ENCODE results near the gene PRM2. TPM values are rescaled to one million over a fixed set of nuclear protein-coding genes. Genes with fewer than 3 reads are reported as not detected.

The PRM2 gene
- total RNA-seq, 1 donor from 2014 or later, result not detected

- no peaks in the 10 kb centered on the region for H3K27me3 ChIP-seq
- H3K36me3 ChIP-seq, result no peaks in the 10 kb centered on the region
- no peak for DNase-seq (ENCODE audit: extremely low spot score in 2 of 2)
- intact Hi-C loops (cut with DNase I), result no loop called here
- no peaks in the 10 kb centered on the region for H3K4me1 ChIP-seq
- H3K27ac ChIP-seq, result no peak overlapping the region
- TF ChIP-seq POLR2A (IDR thresholded peaks at IDR 0.05), result no peak
- H3K9me3 ChIP-seq, result no peaks in the 10 kb centered on the region
- H3K4me3 ChIP-seq, result no peak overlapping the region
These were observed 11.2 kb downstream of the PRM2 start for GRCh38 chr16:11265124-11265523.

- Histone ChIP-seq H3K9me3 (no peaks in the 10 kb centered on the region), H3K27me3 (no peaks in the 10 kb centered on the region), H3K36me3 (no peaks in the 10 kb centered on the region), H3K27ac (no peak overlapping the region), H3K4me3 (no peak overlapping the region), H3K4me1 (peaks cover 6% of the 10 kb centered on the region)
- DNase-seq (ENCODE audit: extremely low spot score in 2 of 2), result no peak
- TF ChIP-seq CTCF (IDR thresholded peaks at IDR 0.05) (no peak), POLR2AphosphoS5 (IDR thresholded peaks at IDR 0.05; ENCODE audit: insufficient read depth in 1 of 2, low read depth in 1 of 2) (no peak), POLR2A (IDR thresholded peaks at IDR 0.05) (no peak)
- intact Hi-C loops (cut with DNase I), result no loop called here
These were observed 12.0 kb downstream of the PRM2 start for GRCh38 chr16:11264155-11264832.

- Histone ChIP-seq H3K36me3 (no peaks in the 10 kb centered on the region), H3K4me3 (no peak overlapping the region), H3K4me1 (peaks cover 12% of the 10 kb centered on the region), H3K27ac (no peak overlapping the region), H3K27me3 (no peaks in the 10 kb centered on the region), H3K9me3 (no peaks in the 10 kb centered on the region)
- no peak for DNase-seq (ENCODE audit: extremely low spot score in 2 of 2)
- TF ChIP-seq POLR2A (IDR thresholded peaks at IDR 0.05) (no peak), CTCF (IDR thresholded peaks at IDR 0.05) (no peak), POLR2AphosphoS5 (IDR thresholded peaks at IDR 0.05; ENCODE audit: insufficient read depth in 1 of 2, low read depth in 1 of 2) (no peak)
- intact Hi-C loops (cut with DNase I), result no loop called here
These were observed 12.5 kb downstream of the PRM2 start for GRCh38 chr16:11263737-11264136.

GRCh38 chr16:11262915-11263314, 13.4 kb downstream of the PRM2 start:
- H3K9me3 ChIP-seq, result no peaks in the 10 kb centered on the region
- no peaks in the 10 kb centered on the region for H3K27me3 ChIP-seq
- intact Hi-C loops (cut with DNase I), result no loop called here
- peaks cover 17% of the 10 kb centered on the region for H3K4me1 ChIP-seq
- no peak for DNase-seq (ENCODE audit: extremely low spot score in 2 of 2)
- no peak for TF ChIP-seq POLR2AphosphoS5 (IDR thresholded peaks at IDR 0.05; ENCODE audit: insufficient read depth in 1 of 2, low read depth in 1 of 2)
- no peak for TF ChIP-seq CTCF (IDR thresholded peaks at IDR 0.05)
- TF ChIP-seq POLR2A (IDR thresholded peaks at IDR 0.05), result no peak
- H3K36me3 ChIP-seq, result no peaks in the 10 kb centered on the region
- no peak overlapping the region for H3K4me3 ChIP-seq
- no peak overlapping the region for H3K27ac ChIP-seq

- H3K4me3 ChIP-seq, result no peak overlapping the region
- peaks cover 29% of the 10 kb centered on the region for H3K4me1 ChIP-seq
- no peak overlapping the region for H3K27ac ChIP-seq
- no peaks in the 10 kb centered on the region for H3K27me3 ChIP-seq
- no peaks in the 10 kb centered on the region for H3K9me3 ChIP-seq
- no peak for DNase-seq (ENCODE audit: extremely low spot score in 2 of 2)
- intact Hi-C loops (cut with DNase I), result no loop called here
- no peaks in the 10 kb centered on the region for H3K36me3 ChIP-seq
- no peak for TF ChIP-seq CTCF (IDR thresholded peaks at IDR 0.05)
- no peak for TF ChIP-seq POLR2AphosphoS5 (IDR thresholded peaks at IDR 0.05; ENCODE audit: insufficient read depth in 1 of 2, low read depth in 1 of 2)
- no peak for TF ChIP-seq POLR2A (IDR thresholded peaks at IDR 0.05)
These were observed 15.7 kb downstream of the PRM2 start for GRCh38 chr16:11260596-11260966.
